GM18526 (cell line): ENCODE measurements around the gene TIMM44.
A peak's percentile ranks its signal among the peaks of the same experiment; 100 is the strongest.

Source experiments
- POLR2A ChIP-seq: IDR thresholded peaks from 3 replicates; pipeline ENCODE4 v1.6.1; 2011; ENCODE audit not compliant: insufficient read length; ENCODE audit errors: extremely low read depth

TIMM44 gene, protein sequence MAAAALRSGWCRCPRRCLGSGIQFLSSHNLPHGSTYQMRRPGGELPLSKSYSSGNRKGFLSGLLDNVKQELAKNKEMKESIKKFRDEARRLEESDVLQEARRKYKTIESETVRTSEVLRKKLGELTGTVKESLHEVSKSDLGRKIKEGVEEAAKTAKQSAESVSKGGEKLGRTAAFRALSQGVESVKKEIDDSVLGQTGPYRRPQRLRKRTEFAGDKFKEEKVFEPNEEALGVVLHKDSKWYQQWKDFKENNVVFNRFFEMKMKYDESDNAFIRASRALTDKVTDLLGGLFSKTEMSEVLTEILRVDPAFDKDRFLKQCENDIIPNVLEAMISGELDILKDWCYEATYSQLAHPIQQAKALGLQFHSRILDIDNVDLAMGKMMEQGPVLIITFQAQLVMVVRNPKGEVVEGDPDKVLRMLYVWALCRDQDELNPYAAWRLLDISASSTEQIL

DNA sequence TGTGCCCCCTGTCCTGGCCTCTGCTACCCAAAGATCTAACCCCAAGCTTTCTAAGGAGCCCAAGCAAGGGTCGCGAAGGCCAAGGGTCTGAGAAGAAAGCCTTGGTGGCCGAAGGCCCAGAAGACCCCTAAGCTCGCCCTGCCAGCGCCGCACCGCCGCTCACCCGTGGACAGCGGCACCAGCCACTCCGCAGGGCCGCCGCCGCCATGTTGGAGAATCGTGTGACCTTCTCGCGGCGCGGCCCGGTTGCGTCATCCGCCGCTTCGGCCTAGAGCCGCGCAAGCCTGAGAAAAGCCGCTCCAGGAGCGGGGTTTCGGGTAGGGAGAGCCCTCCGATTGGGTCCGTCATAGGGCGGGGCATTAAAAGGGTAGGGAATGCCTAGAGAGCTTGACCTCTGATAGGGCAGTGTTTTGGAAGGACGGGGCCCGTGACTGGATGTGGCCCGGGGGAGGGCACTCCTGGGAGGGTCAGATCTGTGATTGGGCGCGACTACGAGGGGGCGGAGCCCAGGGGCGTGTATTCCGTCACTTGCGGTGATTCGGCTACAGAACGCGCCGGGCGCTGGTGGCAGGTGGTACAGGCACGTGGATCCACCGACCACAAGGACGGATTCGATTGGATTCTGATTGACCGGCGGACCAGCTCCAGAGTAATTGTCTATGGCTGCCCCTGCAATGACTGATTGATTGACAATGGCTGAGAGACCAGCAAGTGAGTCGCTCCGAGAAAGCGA lies at the start of gene TIMM44:
TSS of gene TIMM44 (minus strand) at position 223 of the 733 bp plus-strand sequence. CDS start at position 208, 15 bp downstream.
- peak; percentile 86 for TF ChIP-seq POLR2A

DNA sequence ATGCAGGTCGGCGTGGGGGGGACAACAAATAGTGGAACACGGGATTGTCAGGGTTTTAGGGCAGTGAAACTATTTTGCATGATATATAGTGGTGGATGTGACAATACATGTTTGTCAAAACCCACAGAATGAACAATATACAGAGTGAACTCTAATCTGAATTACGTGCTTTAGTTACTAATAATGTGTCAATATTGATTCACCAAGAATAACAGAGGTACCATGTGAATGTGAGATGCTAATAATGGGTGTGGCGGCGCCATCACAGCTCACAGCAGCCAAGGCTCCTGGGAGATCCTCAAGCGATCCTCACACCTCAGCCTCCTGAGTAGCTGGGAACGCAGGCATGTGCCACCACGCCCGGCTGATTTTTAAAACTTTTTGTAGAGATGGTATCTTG lies 49.1 kb upstream of the TIMM44 start:
- TF ChIP-seq POLR2A: no peak

DNA sequence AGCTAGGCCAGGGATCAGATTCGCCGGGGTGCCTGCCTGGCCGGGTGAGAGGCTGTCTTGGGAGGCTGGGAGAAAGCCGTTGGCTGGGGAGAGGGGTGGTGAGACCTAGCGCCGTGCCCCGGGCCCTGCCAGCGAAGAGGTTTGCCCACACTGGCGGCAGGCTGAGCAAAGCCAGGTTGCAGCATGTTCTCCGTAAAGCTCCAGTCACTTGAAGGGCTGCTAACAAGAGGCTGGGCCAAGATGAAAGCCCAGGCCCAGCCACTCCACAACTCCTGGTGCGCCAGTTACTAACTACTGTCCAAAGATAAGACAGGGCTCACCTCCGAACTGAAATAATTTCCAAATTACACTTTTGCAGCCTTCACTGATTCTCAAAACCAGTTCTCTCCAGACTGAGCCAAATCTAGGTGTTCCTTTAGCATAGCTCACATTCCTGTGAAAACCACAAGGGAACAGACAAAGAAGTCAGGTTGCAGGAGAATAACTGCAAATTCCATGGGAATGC lies 45.7 kb upstream of the TIMM44 start:
- TF ChIP-seq POLR2A: no peak

DNA sequence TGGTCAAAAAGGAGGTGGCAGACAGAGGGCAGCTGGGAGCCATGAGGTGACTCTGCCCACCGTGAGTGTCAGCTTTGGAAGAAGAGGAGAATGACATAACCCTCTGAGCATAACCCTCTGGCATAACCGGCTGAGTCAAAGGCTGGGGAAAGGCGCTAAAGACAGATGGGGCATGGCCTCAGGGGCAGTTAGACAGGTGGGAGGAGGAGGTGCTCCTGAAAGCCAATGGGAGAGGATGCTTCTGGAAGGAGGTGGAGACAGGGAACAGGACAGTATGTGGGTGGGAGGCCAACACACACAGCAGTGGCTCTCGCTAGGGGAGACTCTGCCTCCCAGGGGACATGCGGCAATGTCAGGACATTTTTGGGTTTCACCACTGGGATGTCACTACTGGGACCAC lies 44.8 kb upstream of the TIMM44 start:
- no peak for TF ChIP-seq POLR2A

DNA sequence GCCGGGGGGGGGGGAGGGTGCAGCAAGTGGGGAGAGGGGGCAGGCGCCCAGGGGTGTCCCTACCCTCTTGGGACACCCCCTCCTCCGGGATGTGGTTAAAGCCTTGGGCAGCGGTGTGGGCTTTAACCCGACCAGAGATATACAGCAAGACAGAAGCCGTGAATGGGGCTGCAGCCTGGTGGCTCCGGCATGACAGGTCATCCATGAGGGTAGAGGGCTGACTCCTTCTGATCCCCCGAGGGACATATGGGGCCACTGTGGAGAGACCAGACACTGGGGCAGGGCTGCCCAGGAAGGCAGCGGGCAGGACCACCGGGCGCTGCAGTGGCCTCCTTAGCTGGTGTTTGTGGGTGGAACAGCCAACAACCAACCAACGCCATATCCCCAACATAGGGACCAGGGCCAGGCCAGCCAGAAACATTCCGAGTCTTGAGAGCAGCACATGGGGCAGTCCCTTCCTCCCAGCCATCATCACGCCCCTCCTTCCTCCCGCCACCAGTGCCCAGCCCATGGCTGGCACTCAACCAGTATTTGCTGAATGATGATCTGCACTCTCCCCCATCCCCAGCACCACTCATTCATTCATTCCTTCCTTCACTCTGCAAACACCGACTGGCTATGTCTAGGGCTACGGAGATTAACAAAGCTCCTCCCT lies 43.8 kb upstream of the TIMM44 start:
- no peak for TF ChIP-seq POLR2A

DNA sequence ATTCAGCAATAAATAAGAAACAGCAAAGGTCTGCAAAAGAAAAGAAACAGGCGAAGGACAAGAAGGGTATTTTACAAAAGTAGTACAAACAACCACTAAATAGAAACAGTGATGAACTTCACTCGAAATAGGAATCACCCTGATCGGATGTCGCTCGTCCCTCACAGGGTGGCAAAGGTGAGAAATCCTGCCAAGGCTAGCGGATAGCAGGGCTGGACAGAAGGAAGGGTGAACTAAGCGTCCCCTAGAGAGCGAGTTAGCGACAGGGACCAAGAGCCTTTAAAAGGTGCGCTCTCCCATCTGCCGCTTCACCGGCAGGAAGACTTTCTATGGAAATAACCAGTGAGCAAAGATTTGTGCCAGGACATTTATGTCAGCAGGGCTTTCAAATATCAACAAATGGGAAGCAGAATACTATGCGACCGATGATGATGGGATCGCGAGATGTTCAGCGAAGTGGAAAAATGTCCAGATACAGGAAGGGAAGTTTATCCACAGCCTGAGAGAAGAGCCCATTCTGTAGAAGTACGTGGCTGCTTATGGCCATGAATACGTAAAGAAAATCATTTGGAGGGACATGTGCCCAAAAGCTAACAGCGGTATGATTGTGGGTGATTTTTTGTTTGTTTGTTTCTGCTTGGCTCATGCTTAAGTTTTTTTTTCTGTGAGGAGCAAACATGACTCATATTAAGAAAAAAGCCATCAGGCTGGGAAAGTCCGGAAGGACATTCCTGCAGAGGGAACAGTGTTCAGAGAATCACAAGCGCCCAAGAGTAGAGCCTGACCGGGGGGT lies 43.1 kb upstream of the TIMM44 start:
- TF ChIP-seq POLR2A: no peak

DNA sequence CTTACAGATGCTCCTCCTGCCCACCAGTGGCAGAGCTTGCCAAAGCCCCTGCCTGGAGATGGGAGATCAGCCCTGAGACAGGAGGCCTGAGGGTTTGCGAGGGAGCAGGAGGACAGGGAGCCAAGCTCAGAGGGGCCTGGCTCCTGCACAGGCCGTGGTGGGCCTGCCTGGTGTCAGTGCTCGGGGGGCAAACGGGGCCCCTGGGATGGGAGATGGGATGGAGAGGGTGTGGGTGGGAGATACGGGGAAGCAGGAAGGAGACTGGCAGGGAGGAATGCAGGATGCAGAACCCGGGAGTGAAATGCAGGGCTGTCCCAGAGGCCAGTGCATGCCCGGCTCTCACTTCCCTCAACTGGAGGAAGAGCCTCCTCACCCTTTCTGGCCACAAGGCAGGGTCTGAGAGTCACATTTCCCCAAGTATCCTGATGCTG lies 42.0 kb upstream of the TIMM44 start:
- TF ChIP-seq POLR2A: no peak

DNA sequence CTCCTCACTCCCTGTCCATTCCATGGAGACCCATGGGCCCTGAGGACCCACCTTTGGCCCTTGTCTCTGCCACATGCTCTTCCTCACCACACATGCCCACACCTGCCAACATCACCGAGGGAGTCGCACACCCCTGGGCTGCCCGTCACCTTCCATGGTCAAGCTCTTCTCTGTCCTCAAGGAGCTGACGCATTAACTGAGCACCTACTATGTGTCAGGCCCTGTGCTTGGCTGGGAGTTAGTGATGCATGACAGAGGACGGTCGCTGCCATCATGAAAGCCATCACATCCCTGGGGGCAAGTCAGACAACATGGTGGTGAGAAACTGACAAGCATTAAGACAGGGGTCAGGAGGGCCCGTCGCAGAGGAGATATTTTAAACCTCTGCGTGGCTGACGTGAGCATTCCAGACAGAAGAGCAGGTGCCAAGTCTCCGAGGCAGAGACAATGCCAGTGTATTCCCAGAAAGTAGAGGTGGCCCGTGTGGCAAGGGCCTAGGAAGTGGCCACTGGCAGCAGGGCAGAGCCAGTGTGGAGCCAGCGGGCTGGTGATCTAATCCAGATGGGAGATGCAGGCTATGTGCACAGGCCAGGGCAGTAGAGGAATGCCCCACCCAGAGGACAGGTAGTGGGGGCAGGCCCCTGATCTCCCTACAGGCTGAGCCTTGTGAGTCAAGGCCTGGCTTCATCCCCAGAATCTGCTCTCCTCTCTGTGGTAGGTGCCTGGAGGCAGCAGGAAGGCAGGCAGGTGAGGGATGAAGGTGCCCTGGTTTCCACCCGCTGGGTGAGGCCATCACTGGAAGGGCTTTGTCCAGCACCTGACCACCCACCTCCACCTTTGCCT lies 40.8 kb upstream of the TIMM44 start:
- TF ChIP-seq POLR2A: no peak

DNA sequence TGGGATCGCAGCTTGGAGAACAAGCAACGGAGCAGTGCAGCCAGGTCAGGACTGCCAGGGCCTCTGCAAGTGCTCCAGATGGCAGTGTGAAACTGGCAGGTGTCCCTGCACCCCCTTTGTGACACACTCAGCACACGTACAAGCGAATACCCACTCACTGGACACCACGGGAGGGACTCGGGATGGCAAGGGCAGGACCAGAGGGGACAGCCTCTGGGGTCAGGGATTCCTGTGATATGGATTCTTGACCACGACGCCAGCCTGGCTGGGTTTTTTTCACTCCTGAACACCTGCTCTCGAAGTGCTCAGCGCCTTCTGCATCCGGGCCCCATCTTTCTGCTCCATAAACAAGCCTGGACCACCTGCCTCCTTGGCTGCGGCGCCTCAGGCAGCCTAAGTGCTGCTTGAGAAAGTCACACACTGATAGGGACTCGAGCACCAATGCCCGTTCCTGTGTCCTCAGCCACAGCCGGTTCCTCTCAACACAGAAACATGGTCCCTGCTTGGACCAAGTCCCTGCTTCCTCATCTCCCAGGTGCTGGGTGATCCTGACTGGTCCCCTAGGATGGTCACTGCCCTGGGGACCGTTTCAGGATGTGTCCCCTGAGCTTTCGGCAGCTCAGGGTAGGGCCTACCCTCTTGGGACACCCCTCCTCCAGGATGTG lies 40.0 kb upstream of the TIMM44 start:
- TF ChIP-seq POLR2A: no peak

DNA sequence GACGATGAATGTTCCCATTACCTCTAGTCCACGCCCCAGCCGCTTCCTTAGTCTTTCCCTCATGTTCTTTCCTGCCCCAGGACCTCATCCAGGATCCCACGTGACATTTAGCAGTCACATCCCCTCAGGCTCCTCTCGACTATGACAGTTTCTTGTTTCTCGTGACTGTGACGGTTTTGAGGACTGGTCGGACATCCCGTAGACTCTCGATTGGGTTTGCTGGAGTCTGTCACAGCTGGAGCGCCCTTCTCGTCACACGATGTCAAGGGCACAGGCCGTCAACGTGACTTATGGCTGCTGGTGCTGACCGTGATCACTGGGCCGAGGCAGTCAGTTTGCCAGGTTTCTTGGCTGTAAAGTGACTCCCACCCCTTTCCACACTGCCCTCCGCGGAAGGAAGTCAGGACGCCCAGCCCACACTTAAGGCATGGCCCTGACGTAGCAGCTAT lies 39.2 kb upstream of the TIMM44 start:
- no peak for TF ChIP-seq POLR2A

DNA sequence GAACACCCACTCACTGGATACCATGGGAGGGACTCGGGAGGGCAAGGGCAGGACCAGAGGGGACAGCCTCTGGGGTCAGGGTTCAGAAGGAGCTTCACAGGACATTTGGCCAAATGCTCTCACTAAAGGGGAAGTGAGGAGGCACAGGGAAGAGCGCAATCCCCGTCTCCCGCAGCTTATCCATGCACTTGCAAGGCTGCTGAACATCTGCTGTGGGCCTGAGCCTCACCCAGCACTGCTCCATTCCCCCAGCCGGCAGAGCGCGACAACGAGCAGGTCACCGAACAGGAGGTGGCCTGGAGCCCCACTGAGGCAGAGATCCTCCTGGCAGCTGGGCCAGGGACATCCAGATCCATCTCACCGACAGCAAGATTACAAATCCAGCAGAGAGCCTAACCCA lies 38.6 kb upstream of the TIMM44 start:
- no peak for TF ChIP-seq POLR2A

DNA sequence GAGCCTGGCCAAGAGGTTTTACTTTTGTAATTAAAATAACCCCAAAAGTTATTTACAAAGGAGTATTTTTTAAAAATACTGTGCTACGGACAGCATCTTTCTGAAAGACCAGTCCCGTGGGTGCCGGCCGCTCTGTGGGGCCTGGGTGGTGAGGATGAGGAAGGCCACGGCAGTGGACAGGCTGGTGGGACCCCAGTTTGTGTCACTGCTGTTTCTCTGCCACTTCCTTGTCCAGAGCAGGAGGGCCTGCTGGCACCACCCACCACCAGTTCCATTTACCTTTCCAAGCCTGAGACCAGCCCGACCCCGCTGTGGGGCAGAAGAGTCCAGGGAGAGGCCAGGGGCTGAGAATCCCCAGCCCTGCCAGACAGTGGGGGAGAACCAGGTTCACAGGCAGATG lies 38.2 kb upstream of the TIMM44 start:
- no peak for TF ChIP-seq POLR2A

DNA sequence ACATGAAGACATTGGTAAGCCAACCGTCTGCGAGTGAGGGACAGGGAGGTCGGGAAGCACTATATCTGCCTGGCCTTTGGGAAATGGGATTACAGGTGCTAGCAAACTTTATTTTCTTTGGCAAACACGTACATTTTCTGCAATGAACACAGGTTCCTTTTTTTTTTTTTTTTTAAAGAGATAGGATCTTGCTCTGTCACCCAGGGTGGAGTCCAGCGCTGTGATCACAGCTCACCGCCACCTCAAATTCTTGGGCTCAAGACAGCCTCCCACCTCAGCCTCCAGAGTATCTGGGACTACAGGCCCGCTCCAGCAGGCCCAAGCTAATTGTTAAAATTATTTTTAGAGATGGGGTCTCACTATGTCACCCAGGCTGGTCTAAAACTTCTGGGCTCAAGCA lies 37.7 kb upstream of the TIMM44 start:
- no peak for TF ChIP-seq POLR2A
